Measurements from ENCODE around the gene NFAT5. TPM values are rescaled to one million over a fixed set of nuclear protein-coding genes. Genes with fewer than 3 reads are reported as not detected.
"Not testable (repeated sequence)": the region's sequence is repeated elsewhere in the genome, so short reads cannot be mapped to it uniquely, and the experiment has no call there.

Gene NFAT5
- polyA plus RNA-seq, 3 donors from 2014 or later = 5.4 to 17.5 (median 7.9) TPM

DNA sequence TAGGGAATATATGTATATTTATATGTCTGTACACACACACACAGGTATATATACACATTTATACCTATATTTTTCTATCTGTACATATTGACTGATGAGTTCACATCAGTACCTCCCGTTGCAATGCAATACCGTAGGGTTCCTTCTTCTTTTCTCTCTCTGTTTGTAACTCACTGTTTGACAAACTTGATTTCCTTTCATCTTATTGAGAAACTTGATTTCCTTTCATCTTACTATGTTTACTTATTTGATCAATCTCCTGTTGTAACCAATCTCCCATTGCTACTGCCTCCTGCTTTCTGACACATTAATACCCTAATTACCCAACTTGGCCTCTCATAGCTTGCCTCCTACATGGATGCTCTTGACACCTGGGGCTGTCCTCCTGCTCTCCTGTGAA is 49.8 kb downstream of the NFAT5 start:
- Mint-ChIP-seq H3K4me3 (no peak overlapping the region), H3K27me3 (ENCODE audit: low read depth in 3 of 3) (peaks cover 0 to 6% (median 1%) of the 10 kb centered on the region in 3 donors), H3K36me3 (no peaks in the 10 kb centered on the region), H3K9me3 (no peaks in the 10 kb centered on the region), H3K27ac (peak overlapping the region in 1 of 6 donors; percentile 21), H3K4me1 (peaks cover 51 to 80% of the 10 kb centered on the region in 2 donors)
- DNase-seq = no peak

- H3K36me3 Mint-ChIP-seq = no peaks in the 10 kb centered on the region
- DNase-seq = no peak
- no peak overlapping the region for H3K4me3 Mint-ChIP-seq
- H3K27ac Mint-ChIP-seq = peak overlapping the region in 1 of 6 donors; percentile 1
- H3K4me1 Mint-ChIP-seq = peaks cover 49 to 80% of the 10 kb centered on the region in 2 donors
- H3K27me3 Mint-ChIP-seq (ENCODE audit: low read depth in 3 of 3) = peaks cover 0 to 4% (median 1%) of the 10 kb centered on the region in 3 donors
- no peaks in the 10 kb centered on the region for H3K9me3 Mint-ChIP-seq
Measured at GRCh38 chr16:69616082-69616481, 50.3 kb downstream of the NFAT5 start.

DNA sequence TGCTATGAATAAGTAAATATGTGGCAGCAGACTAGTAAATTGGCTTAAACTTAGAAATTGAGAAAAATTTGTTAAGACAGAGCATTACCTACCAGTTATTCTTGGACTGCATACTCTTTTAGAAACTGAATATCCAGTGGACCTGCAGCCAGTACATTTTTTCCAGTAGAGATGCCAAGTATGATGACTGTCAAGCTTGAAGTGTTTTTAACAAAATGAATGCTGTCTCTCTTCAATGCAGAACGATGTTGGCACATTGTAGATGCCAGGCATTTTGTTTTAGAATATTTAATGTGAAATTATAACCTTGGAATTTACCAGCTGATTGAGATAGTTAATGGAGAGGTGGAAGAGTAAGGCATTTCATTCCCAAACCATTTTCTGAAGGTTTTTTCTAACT is 52.5 kb downstream of the NFAT5 start:
- Mint-ChIP-seq H3K4me1 (peaks cover 37 to 71% of the 10 kb centered on the region in 2 donors), H3K9me3 (no peaks in the 10 kb centered on the region)

DNA sequence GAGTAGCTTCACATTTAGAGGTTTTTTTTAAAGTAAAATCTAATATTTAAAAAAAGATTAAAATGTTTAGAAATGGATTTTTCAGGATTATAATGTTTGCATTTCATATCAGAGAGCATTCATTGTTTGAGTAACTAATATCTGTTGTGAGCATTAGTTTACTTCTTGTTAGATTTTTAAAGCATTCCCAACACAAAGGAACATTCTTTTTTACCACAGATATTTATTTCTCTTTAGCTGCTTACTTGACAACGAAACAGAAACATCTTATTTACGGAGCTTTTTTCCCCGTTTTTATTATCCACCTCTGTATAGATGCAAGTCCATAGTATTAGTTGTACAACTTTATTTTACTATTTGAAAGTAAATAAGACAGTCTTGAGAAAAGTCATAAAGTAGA is 53.0 kb downstream of the NFAT5 start:
- Mint-ChIP-seq H3K4me1 (peaks cover 32 to 67% of the 10 kb centered on the region in 2 donors), H3K9me3 (no peaks in the 10 kb centered on the region), H3K36me3 (no peaks in the 10 kb centered on the region), H3K4me3 (no peak overlapping the region), H3K27me3 (ENCODE audit: low read depth in 3 of 3) (peaks cover 0 to 4% (median 1%) of the 10 kb centered on the region in 3 donors), H3K27ac (no peak overlapping the region)
- DNase-seq = no peak

More for the DNA sequence above, 52.5 kb downstream of the NFAT5 start:
- Mint-ChIP-seq H3K4me3 (no peak overlapping the region), H3K27me3 (ENCODE audit: low read depth in 3 of 3) (peaks cover 0 to 4% (median 1%) of the 10 kb centered on the region in 3 donors), H3K36me3 (no peaks in the 10 kb centered on the region), H3K27ac (no peak overlapping the region)
- DNase-seq = no peak

- Mint-ChIP-seq H3K4me1 (peaks cover 25 to 62% of the 10 kb centered on the region in 2 donors), H3K27me3 (ENCODE audit: low read depth in 3 of 3) (peaks cover 0 to 4% (median 1%) of the 10 kb centered on the region in 3 donors), H3K27ac (peak overlapping the region in 4 of 6 donors; percentile 13 to 36 (median 22)), H3K4me3 (no peak overlapping the region), H3K36me3 (no peaks in the 10 kb centered on the region), H3K9me3 (no peaks in the 10 kb centered on the region)
- DNase-seq = no peak
Measured at GRCh38 chr16:69619514-69619913, 53.7 kb downstream of the NFAT5 start.

DNA sequence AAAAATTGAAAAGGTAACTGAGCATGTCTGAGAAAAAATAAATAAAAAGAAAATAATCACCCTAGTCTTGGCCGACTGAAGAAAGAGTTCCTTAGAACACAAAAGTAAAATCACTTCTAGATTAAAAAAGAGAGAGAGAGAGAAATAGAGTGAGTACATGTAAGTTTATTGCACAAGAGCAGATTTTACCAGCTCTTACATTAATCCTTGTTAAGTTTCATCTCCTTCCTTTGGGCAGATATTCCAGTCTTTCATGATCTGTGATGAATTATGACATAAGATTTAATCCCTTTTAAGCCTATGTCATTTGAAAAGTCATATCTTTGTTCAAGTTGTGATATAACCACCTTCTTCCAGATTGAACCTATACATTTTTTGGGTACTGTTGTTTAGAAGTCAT is 54.8 kb downstream of the NFAT5 start:
- Mint-ChIP-seq H3K9me3 (no peaks in the 10 kb centered on the region), H3K4me3 (no peak overlapping the region), H3K27me3 (ENCODE audit: low read depth in 3 of 3) (peaks cover 0 to 1% (median 1%) of the 10 kb centered on the region in 3 donors), H3K4me1 (peaks cover 19 to 59% of the 10 kb centered on the region in 2 donors), H3K36me3 (no peaks in the 10 kb centered on the region), H3K27ac (peak overlapping the region in 1 of 6 donors; percentile 48)
- no peak for DNase-seq

DNA sequence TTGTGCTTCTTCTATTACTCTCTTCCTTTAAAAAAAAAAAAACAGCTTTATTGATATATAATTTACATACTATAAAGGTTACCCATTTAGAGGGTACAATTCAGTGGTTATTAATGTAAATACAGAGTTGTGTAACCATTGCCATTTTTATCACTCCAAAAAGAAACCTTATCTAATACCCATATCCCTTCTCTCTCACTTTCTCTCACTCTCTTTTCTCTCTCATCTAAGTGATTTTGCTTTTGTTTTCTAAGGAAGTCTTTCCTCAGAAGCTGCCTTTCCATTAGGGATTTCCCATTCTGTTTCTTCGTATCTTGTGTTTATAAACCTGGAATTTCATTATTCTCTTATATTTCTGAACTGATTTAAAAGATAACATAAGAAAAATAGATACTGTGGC is 55.5 kb downstream of the NFAT5 start:
- Mint-ChIP-seq H3K36me3 (no peaks in the 10 kb centered on the region), H3K27me3 (ENCODE audit: low read depth in 3 of 3) (peaks cover 0 to 1% (median 0%) of the 10 kb centered on the region in 3 donors), H3K4me3 (peak overlapping the region in 1 of 5 donors; percentile 1), H3K4me1 (peaks cover 14 to 56% of the 10 kb centered on the region in 2 donors), H3K27ac (peak overlapping the region in 2 of 6 donors; percentile 35 to 57), H3K9me3 (no peaks in the 10 kb centered on the region)
- no peak for DNase-seq

- no peaks in the 10 kb centered on the region for H3K36me3 Mint-ChIP-seq
- no peaks in the 10 kb centered on the region for H3K9me3 Mint-ChIP-seq
- H3K4me1 Mint-ChIP-seq = peaks cover 4 to 26% of the 10 kb centered on the region in 2 donors
- H3K27ac Mint-ChIP-seq = peak overlapping the region in 3 of 6 donors; percentile 38 to 70 (median 47)
- no peaks in the 10 kb centered on the region for H3K27me3 Mint-ChIP-seq (ENCODE audit: low read depth in 3 of 3)
- H3K4me3 Mint-ChIP-seq = no peak overlapping the region
- DNase-seq = no peak
Measured at GRCh38 chr16:69626256-69626655, 60.5 kb downstream of the NFAT5 start.

DNA sequence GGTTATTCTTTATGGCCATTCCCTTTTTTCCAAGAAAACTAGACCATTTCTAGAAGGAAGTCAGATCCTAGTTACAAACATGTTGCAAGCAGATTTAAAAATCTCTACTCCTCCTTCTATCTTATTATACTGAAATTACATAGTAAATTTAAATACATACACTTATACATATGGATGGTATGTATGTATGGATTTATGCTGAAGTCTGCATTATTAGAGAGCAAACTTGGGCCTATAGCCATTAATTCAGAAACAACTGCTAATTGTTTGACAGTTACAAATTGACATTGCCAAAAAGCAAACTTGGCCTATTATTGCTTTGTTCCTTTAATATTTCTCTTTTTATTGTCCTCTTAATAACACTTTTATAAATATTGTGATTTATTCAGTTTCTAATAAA is 67.1 kb downstream of the NFAT5 start:
- H3K4me1 Mint-ChIP-seq = peaks cover 0 to 6% of the 10 kb centered on the region in 2 donors
- H3K27ac Mint-ChIP-seq = no peak overlapping the region
- peaks cover 0 to 3% (median 0%) of the 10 kb centered on the region in 3 donors for H3K27me3 Mint-ChIP-seq (ENCODE audit: low read depth in 3 of 3)
- H3K9me3 Mint-ChIP-seq = peaks cover 0 to 8% (median 3%) of the 10 kb centered on the region in 6 donors
- H3K4me3 Mint-ChIP-seq = no peak overlapping the region
- no peak for DNase-seq
- H3K36me3 Mint-ChIP-seq = peaks cover 17 to 26% (median 19%) of the 10 kb centered on the region in 3 donors

DNA sequence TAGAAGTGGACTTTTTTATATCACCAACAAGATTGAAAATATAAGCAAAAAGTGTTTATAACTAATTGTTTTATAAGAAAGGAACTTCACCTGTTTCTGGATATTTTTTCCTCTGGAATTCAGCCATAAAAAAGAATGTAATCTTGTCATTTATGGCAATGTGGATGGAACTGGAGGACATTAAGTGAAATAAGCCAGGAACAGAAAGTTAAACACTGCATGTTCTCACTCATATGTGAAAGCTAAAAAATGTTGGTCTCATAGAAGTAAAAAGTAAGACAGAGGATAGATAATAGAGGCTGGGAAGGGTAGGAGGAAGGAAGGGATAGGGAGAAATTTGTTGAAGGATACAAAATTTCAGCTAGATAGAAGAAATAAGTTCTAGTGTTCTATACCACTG is 67.6 kb downstream of the NFAT5 start:
- Mint-ChIP-seq H3K4me3 (no peak overlapping the region), H3K9me3 (peaks cover 0 to 8% (median 3%) of the 10 kb centered on the region in 6 donors), H3K36me3 (peaks cover 17 to 29% (median 19%) of the 10 kb centered on the region in 3 donors), H3K27ac (peak overlapping the region in 3 of 6 donors; percentile 0 to 40 (median 37)), H3K27me3 (ENCODE audit: low read depth in 3 of 3) (peaks cover 0 to 3% (median 0%) of the 10 kb centered on the region in 3 donors), H3K4me1 (peaks cover 0 to 6% of the 10 kb centered on the region in 2 donors)
- DNase-seq = no peak

DNA sequence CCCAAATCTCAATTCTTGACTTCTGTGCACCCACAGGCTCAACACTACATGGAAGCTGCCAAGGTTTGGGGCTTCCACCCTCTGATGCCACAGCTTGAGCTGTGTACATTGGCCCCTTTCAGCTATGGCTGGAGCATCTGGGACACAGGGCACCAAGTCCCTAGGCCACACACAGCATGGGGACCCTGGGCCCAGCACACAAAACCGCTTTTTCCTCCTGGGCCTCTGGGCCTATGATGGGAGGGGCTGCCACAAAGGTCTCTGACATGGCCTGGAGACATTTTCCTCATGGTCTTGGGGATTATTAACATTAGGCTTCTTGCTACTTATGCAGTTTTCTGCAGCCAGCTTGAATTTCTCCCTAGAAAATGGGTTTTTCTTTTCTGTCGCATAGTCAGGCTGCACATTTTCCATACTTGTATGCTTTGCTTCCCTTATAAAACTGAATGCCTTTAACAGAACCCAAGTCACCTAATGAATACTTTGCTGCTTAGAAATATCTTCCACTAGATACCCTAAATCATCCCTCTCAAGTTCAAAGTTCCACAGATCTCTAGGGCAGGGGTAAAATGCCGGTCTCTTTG is 70.9 kb downstream of the NFAT5 start:
- DNase-seq; H3K27me3 Mint-ChIP-seq (ENCODE audit: low read depth in 3 of 3); H3K4me1 Mint-ChIP-seq; H3K27ac Mint-ChIP-seq; H3K4me3 Mint-ChIP-seq; H3K9me3 Mint-ChIP-seq: not testable (repeated sequence)
- peaks cover 17 to 29% (median 19%) of the 10 kb centered on the region in 3 donors for H3K36me3 Mint-ChIP-seq

GRCh38 chr16:69637206-69637865 is 71.6 kb downstream of the NFAT5 start:
- not testable (repeated sequence) for H3K4me3 Mint-ChIP-seq

DNA sequence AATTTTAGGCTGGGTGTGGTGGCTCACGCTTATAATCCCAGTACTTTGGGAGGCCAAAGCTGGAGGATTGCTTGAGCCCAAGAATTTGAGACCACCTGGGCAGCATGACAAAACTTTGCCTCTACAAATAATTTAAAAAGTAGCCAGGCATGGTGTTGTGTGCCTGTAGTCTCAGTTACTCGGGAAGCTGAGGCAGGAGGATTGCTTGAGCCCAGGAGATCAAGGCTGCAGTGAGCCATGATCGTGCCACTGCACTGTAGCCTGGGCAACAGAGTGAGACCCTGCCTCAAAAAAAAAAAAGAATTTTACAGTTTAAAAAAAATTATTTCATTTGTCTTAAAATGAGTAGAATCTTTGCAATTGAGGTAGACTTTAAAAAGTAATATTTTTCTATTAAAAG is 78.2 kb downstream of the NFAT5 start:
- DNase-seq; H3K27me3 Mint-ChIP-seq (ENCODE audit: low read depth in 3 of 3); H3K27ac Mint-ChIP-seq; H3K4me3 Mint-ChIP-seq; H3K9me3 Mint-ChIP-seq: not testable (repeated sequence)
- Mint-ChIP-seq H3K4me1 (peaks cover 7 to 21% of the 10 kb centered on the region in 2 donors), H3K36me3 (peaks cover 5 to 10% (median 5%) of the 10 kb centered on the region in 3 donors)

More at GRCh38 chr16:69637206-69637865, 71.6 kb downstream of the NFAT5 start:
- H3K36me3 Mint-ChIP-seq = peaks cover 17 to 29% (median 19%) of the 10 kb centered on the region in 3 donors
- H3K27ac Mint-ChIP-seq; DNase-seq; H3K4me1 Mint-ChIP-seq; H3K27me3 Mint-ChIP-seq (ENCODE audit: low read depth in 3 of 3); H3K9me3 Mint-ChIP-seq: not testable (repeated sequence)

- Mint-ChIP-seq H3K27me3 (ENCODE audit: low read depth in 3 of 3) (no peaks in the 10 kb centered on the region), H3K9me3 (no peaks in the 10 kb centered on the region), H3K4me1 (peaks cover 7 to 21% of the 10 kb centered on the region in 2 donors), H3K27ac (no peak overlapping the region), H3K36me3 (peaks cover 5 to 15% (median 8%) of the 10 kb centered on the region in 3 donors), H3K4me3 (no peak overlapping the region)
- DNase-seq = no peak
Measured at GRCh38 chr16:69644790-69645189, 79.0 kb downstream of the NFAT5 start.

Data from immature natural killer cell (primary cell).